ENCODE measurements around the gene TUBB2B.

TUBB2B gene

GRCh38 chr6:3232017-3232945 lies 4.8 kb upstream of the TUBB2B start:
- DNase-seq: peak; percentile 82

GRCh38 chr6:3231247-3232016 lies 4.0 kb upstream of the TUBB2B start:
- DNase-seq: peak; percentile 98

- DNase-seq: peak; percentile 97
Measured at GRCh38 chr6:3230900-3231246, 3.4 kb upstream of the TUBB2B start.

- peak; percentile 57 for DNase-seq
Measured at GRCh38 chr6:3230256-3230882, 2.9 kb upstream of the TUBB2B start.

- DNase-seq: peak; percentile 95
Measured at GRCh38 chr6:3229566-3230178, 2.2 kb upstream of the TUBB2B start.

GRCh38 chr6:3228771-3229565 lies 1.5 kb upstream of the TUBB2B start:
- DNase-seq: peak; percentile 93

GRCh38 chr6:3228046-3228671 lies 706 bp upstream of the TUBB2B start:
- DNase-seq: peak; percentile 97

- DNase-seq: peak; percentile 73
Measured at GRCh38 chr6:3226481-3227362, 731 bp downstream of the TUBB2B start.

GRCh38 chr6:3226042-3226441 lies 1.4 kb downstream of the TUBB2B start:
- peak; percentile 53 for DNase-seq

- peak; percentile 98 for DNase-seq
Measured at GRCh38 chr6:3222506-3223038, 4.9 kb downstream of the TUBB2B start.

GRCh38 chr6:3221578-3221977 lies 5.9 kb downstream of the TUBB2B start:
- no peak for DNase-seq

GRCh38 chr6:3220366-3220765 lies 7.1 kb downstream of the TUBB2B start:
- DNase-seq: no peak

GRCh38 chr6:3218266-3218665 lies 9.2 kb downstream of the TUBB2B start:
- DNase-seq: no peak

- no peak for DNase-seq
Measured at GRCh38 chr6:3217286-3217685, 10.2 kb downstream of the TUBB2B start.

- no peak for DNase-seq
Measured at GRCh38 chr6:3214898-3215297, 12.6 kb downstream of the TUBB2B start.

- no peak for DNase-seq
Measured at GRCh38 chr6:3213334-3213695, 14.1 kb downstream of the TUBB2B start.

GRCh38 chr6:3212261-3212660 lies 15.2 kb downstream of the TUBB2B start:
- no peak for DNase-seq

- DNase-seq: no peak
Measured at GRCh38 chr6:3211681-3212080, 15.8 kb downstream of the TUBB2B start.

- no peak for DNase-seq
Measured at GRCh38 chr6:3210024-3210610, 17.3 kb downstream of the TUBB2B start.

All from NCI-H69 (cell line).